Astrocyte of the spinal cord (primary cell): ENCODE data around the gene MEF2A.
A peak's percentile ranks its signal among the peaks of the same experiment; 100 is the strongest.

Experiments used
- DNase-seq: peaks from one replicate; pipeline ENCODE4 v3.0.0; 2011; ENCODE audit warnings: low read depth, low spot score
- H3K4me3 ChIP-seq: 2 replicates; pipeline ENCODE4 v1.5.1; 2011; ENCODE audit warnings: low read depth, mild to moderate bottlenecking, low read length, moderate library complexity
- CTCF ChIP-seq: IDR thresholded peaks from 2 replicates; pipeline ENCODE4 v1.5.1; 2012; ENCODE audit warnings: low read depth, mild to moderate bottlenecking, low read length, inconsistent platforms
- in situ Hi-C: cut with HindIII; loops from 2 replicates; pipeline ENCODE4 v1.10.0; 2017; ENCODE audit warnings: low sequenced_read_pairs

MEF2A gene

DNA sequence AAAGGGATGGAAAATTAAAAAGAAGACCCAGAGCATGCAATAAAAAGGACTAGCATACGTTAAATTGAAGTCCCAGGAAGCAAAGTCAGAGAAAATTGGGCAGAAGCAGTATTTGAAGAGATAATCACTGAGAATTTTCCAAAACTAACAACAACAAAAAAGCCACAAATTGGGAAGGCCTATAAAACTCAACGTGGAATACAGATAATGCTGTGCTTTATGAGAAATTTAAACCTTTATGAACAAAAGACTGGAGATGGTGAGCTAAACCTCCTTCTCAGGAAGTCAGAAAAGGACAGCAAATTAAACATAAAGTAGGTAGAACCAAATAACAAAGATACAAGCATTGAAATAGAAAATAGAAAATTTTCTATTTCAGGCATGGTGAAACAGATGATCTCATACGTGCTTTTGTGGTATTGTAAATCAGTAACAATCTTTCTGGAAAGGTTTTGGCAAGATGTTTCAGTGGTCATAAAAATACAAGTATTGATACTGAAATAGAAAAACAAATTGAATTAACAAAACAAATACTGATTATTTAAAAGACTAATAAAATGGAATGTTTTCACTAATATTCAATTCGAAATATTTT lies 111.9 kb downstream of the MEF2A start:
- in situ Hi-C loops = no loop called here
- no peak overlapping the region for H3K4me3 ChIP-seq
- DNase-seq = no peak
- no peak for TF ChIP-seq CTCF

GRCh38 chr15:99680276-99680675 lies 114.5 kb downstream of the MEF2A start:
- DNase-seq = no peak
- H3K4me3 ChIP-seq = no peak overlapping the region
- in situ Hi-C loops = no loop called here
- no peak for TF ChIP-seq CTCF

- no peak for DNase-seq
- no peak for TF ChIP-seq CTCF
- in situ Hi-C loops = no loop called here
- H3K4me3 ChIP-seq = no peak overlapping the region
These were observed 116.2 kb downstream of the MEF2A start for GRCh38 chr15:99681990-99682389.

DNA sequence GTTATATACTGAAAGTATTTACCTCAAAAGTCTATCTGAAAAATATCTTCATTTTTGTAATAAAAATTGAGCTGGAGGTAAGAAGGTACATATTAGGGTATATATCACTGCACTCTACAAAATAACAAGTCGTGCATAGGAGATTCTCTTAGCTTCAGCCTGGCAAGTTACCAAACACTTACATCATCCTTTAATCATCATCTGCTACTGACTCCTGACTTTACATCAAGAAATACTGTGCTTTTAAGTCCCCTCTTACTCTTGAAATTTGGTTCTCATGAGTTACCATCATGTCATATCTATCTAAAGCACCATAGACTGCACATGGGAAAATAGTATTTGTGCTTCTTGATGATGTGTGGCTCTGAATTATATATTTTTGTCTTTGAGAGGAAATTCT lies 116.7 kb downstream of the MEF2A start:
- no peak for TF ChIP-seq CTCF
- in situ Hi-C loops = no loop called here
- peak; percentile 86 for DNase-seq
- H3K4me3 ChIP-seq = no peak overlapping the region

GRCh38 chr15:99683000-99683670 lies 117.4 kb downstream of the MEF2A start:
- DNase-seq = peak; percentile 43
- in situ Hi-C loops = no loop called here
- no peak for TF ChIP-seq CTCF

DNA sequence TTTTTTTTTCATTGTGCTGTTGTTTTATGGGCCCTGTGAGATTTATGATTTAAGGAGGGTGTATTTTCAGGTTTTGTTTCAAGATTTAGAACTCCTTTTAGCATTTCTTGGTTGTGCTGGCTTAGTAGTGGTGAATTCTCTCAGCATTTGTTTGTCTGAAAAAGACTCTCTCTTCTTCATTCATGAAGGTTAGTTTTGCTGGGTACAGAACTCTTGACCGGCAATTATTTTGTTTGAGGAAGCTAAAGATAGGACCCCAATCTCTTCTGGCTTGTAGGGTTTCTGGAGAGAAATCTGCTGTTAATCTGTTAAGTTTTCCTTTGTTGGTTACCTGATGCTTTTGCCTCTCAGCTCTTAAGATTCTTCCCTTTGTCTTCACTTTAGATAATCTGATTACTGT lies 120.5 kb downstream of the MEF2A start:
- no peak overlapping the region for H3K4me3 ChIP-seq
- DNase-seq = no peak
- TF ChIP-seq CTCF = no peak
- in situ Hi-C loops = no loop called here

More at GRCh38 chr15:99683000-99683670, 117.4 kb downstream of the MEF2A start:
- H3K4me3 ChIP-seq = no peak overlapping the region
